MG63 (cell line): Measurements from ENCODE around the gene EIF3K. TPM values are rescaled to one million over a fixed set of nuclear protein-coding genes. Genes with fewer than 3 reads are reported as not detected.

Experiments used
- DNase-seq: peaks from one replicate; pipeline ENCODE4 v3.0.0-alpha.2; 2020
- H3K27me3 ChIP-seq: fragments of 250-450 bp; sonication (Bioruptor Pico); 2 replicates; pipeline ENCODE4 v1.5.1; 2020; ENCODE audit warnings: mild to moderate bottlenecking, moderate library complexity
- H3K36me3 ChIP-seq: fragments of 250-450 bp; sonication (Bioruptor Pico); 2 replicates; pipeline ENCODE4 v1.5.1; 2020; ENCODE audit warnings: mild to moderate bottlenecking, moderate library complexity
- H3K4me3 ChIP-seq: fragments of 250-450 bp; sonication (Bioruptor Pico); 2 replicates; pipeline ENCODE4 v1.5.1; 2020; ENCODE audit warnings: mild to moderate bottlenecking, moderate library complexity
- H3K9me3 ChIP-seq: fragments of 250-450 bp; sonication (Bioruptor Pico); 2 replicates; pipeline ENCODE4 v1.5.1; 2020; ENCODE audit warnings: mild to moderate bottlenecking, moderate library complexity
- total RNA-seq: library from RNA; depleted of rRNA; stranded (reverse); fragments of >200 nt; shearing (Covaris generic); gene quantifications from 2 replicates; pipeline ENCODE4 v1.2.3, GENCODE V29; 2014; ENCODE audit warnings: low replicate concordance

Gene EIF3K
- total RNA-seq, 1 experiment from 2014 or later = 669 TPM

DNA sequence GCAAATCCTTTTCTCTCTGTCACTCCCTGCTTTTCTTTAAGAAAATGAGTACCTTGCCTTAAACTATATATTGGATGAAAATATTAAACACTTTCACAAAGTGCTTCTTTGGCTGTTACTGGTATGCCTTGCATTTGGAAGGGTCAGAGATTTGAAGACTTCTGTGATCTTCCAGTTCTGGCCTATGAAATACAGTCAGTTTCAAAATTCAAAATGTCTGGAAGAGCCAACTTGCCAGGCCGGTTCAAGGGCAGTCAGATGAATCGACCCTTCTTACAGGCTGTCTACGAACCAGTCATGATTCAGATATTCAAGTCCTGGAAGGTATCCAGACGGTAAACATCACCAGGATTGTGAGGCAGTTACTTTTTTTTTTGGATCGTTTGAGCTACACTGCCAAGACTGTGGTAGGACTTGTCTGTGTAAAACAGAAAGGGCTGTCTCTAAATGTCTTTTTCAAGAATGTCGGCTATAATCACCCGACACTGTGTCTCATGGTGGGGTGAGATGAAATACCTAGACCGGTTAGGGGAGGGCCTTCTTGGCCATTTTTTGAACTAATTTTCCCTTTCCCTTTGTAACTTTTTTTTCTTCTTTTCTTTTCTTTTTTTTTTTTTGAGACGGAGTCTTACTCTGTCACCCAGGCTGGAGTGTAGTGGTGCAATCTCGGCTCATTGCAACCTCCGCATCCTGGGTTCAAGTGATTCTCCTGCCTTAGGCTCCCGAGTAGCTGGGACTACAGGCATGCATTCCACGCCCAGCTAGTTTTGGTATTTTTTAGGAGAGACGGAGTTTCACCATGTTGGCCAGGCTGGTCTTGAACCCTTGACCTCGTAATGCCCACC, 39.7 kb downstream of the EIF3K start:
- peak; percentile 87 for DNase-seq
- peaks cover 89% of the 10 kb centered on the region for H3K36me3 ChIP-seq
- no peaks in the 10 kb centered on the region for H3K27me3 ChIP-seq
- H3K4me3 ChIP-seq = peak overlapping the region; percentile 14
- no peaks in the 10 kb centered on the region for H3K9me3 ChIP-seq

DNA sequence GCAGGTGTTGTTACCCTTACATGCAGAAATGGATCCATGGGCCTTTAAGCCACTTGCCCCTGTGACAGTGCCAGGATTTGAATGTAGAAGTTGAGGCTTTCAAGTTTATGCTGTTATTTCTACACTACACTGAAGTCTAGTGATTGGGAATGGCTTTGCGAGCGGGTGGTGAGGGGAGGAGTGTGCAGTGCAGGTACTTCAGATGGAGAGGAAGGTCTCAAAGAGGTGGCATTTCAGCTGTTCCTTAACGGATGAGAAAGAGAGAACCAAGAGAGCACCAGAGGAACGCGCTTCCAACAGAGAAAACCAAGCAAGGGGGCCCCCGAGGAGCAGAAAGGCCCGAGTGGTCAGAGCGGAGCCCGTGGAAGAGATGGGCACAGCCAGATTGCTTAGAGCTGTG, 41.7 kb downstream of the EIF3K start:
- no peak for DNase-seq
- Histone ChIP-seq H3K4me3 (no peak overlapping the region), H3K27me3 (no peaks in the 10 kb centered on the region), H3K9me3 (no peaks in the 10 kb centered on the region), H3K36me3 (peaks cover 89% of the 10 kb centered on the region)

DNA sequence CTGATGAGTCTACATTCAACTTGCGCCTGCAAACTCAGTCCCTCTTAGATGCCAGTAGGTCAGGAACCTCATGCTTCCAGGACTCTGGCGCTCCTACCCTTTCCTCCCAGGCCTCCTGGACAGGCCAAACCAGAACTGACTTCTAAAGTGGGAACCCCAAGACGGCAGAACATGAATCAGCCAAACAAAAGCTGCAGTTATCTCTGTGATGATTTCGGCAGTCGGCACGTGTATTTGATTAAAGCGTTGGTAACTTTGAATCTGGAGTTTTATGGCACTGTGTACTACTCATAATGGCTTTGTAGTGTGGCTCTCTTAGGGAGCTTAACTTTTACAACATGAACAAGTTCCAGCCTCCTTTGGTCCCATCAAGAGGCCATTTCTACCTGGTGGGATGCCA, 42.1 kb downstream of the EIF3K start:
- DNase-seq = no peak
- H3K9me3 ChIP-seq = no peaks in the 10 kb centered on the region
- peaks cover 89% of the 10 kb centered on the region for H3K36me3 ChIP-seq
- no peak overlapping the region for H3K4me3 ChIP-seq
- no peaks in the 10 kb centered on the region for H3K27me3 ChIP-seq

DNA sequence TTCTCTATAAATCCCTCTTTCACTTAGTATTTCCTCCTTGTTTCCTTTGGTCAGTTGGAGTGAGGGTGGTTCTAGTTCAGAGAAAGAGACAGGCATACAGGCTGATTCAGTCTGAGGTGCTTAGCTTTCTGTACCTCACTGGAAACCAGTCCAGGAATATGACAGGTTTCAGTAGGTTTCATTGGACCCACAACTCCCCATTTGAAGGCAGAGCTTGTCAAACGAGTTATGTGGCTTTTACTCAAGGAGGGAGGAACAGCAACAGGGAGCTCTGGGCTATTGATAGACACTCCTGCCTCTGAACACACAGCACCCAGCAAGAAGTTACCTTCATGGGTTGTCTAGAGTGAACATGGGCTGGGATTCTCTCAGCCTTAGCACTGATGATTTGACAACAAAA, 43.0 kb downstream of the EIF3K start:
- peaks cover 86% of the 10 kb centered on the region for H3K36me3 ChIP-seq
- no peak overlapping the region for H3K4me3 ChIP-seq
- no peaks in the 10 kb centered on the region for H3K9me3 ChIP-seq
- DNase-seq = no peak
- no peaks in the 10 kb centered on the region for H3K27me3 ChIP-seq

DNA sequence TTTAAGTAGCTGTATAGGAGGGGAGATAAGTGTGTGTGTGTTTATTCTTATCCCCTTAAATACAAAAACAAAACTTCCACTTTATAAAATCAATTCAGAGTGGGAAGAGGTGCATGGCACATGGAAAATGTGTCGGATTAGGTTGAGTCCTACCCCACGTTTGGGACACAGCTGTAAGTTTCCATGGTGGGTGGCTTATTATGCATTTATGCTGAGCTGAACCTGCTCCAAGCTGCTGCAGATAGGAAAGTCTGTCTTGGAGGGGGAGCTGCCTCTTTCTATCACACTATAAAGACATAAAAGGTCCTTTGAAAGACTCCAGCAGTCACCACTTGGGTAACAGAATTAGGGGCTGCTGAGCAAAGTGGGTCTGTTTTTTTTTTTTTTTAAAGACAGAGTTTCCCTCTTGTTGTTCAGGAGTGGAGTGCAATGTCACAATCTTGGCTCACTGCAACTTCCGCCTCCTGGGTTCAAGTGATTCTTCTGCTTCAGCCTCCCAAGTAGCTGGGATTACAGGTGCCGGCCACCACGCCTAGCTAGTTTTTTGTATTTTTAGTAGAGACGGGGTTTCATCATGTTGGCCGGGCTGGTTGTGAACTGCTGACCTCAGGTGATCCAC, 43.7 kb downstream of the EIF3K start:
- Histone ChIP-seq H3K4me3 (no peak overlapping the region), H3K9me3 (no peaks in the 10 kb centered on the region), H3K27me3 (no peaks in the 10 kb centered on the region), H3K36me3 (peaks cover 80% of the 10 kb centered on the region)
- no peak for DNase-seq

DNA sequence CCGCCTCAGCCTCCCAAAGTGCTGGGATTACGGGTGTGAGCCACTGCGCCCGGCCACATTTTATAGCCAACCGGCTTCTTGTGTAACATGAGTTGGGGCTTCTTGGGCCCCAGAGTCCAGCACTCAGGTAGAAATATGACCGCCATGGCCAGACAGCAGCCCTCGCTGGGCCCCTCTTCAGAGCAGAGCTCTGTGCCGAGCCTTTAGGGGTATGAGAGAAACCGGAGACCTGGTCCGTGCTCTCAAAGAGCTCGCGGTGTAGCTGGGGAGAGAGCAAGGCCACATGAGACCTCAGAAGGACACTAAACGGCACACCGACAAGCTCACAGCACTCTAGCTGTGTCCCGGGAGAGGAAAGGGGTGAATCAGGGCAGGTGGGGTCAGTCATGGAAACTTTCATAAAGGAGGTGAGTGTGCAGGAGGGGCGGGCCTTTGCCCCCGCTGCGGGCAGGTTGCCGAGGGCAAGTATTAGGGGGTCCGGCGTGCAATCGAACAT, 44.2 kb downstream of the EIF3K start:
- Histone ChIP-seq H3K4me3 (no peak overlapping the region), H3K9me3 (no peaks in the 10 kb centered on the region), H3K27me3 (no peaks in the 10 kb centered on the region), H3K36me3 (peaks cover 78% of the 10 kb centered on the region)
- DNase-seq = no peak

DNA sequence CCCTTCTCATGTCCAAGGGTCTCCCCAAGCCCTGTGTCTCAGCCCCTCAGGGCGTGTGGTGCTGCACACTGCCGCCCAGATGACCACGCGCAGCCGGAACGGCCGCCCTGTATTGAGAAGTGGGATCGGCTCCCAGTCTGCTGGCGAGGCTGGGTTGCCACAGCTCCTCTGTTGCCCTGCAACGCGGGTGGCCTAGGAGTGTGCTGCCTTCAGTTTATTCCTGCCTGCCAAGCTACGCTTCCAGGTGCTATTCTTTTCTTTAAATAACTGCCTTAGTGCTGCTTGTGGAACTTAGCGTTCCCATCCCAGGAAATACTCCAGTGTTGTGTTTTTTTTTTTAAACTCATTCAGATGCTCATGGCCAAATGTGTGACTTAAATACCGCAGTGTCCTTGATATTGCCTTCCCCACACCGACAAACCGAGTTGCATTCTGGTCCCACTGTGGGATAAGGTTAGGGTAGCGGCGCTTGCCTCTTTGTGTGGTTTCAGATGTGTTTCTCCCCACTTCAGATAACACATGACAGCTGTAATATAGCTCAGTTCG, 45.0 kb downstream of the EIF3K start:
- no peak for DNase-seq
- Histone ChIP-seq H3K27me3 (no peaks in the 10 kb centered on the region), H3K36me3 (peaks cover 84% of the 10 kb centered on the region), H3K9me3 (no peaks in the 10 kb centered on the region), H3K4me3 (no peak overlapping the region)

DNA sequence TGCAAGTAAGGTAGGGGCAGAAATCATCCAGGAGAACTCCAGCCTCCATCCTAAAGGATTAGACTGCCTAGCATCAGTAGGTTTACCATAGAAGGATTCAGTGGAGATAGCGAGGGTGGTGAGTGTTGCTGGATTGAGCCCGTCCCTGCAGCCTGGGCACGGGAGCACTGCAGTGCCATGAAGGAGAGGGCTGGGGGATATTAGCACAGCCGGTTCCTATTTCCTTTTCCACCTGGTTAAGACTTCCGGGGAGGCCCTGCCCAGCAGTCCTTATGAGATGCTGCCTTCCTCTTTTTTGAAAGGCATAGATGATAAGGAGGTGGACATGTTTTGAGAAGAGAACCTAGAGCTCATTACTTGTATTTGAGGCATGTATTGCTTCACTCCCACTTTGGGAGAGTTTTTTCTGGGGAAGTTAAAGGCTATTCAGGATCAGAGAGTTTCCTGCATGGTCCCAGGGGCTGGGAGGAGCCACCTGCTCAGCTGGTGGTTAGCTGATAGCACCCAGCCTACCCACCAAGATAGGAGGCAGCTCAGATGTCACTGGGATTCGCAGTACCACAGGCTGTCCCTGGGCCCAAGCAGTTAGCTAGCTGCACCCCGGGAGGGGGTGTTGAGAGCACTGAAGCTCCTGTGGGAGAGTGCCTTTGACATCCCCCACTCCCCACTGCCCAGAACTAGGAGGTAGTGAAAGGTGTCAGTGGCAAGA, 45.7 kb downstream of the EIF3K start:
- Histone ChIP-seq H3K4me3 (no peak overlapping the region), H3K27me3 (no peaks in the 10 kb centered on the region), H3K9me3 (no peaks in the 10 kb centered on the region), H3K36me3 (peaks cover 85% of the 10 kb centered on the region)
- no peak for DNase-seq

DNA sequence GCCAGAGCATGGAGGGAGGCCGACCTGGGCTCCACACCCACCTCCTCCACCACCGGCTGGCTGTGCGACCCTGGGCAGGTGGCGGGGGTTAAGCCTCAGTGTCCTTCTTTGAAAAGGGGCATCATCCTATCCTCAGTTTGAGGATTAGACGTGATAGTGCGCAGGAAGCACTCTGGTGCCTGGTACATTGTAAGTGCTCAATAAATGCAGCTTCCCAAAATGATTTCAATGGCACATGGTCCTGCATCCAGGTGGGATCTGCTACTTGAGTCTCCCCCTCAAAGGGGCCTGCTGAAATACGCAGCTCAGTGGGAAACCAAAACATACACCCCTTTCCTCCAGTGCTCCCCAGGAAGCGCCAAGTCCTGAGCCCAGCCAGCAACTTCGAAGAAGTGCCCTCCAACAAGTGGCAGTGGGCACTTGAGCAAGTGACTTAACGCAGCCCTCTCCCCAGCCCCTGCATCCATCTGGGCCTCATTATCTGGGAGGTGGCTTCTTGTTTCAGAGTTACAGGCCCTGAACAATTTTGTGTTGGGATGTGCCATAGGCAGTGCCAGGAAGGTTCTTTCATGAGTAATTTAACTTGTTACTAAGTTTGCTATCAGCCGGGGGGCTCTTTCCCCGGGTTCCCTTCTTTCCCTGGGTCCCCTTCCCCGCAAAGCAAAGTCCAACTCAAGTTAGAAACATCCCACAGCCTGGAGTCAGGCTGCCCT, 46.4 kb downstream of the EIF3K start:
- no peak for DNase-seq
- Histone ChIP-seq H3K4me3 (no peak overlapping the region), H3K27me3 (no peaks in the 10 kb centered on the region), H3K9me3 (no peaks in the 10 kb centered on the region), H3K36me3 (peaks cover 86% of the 10 kb centered on the region)

DNA sequence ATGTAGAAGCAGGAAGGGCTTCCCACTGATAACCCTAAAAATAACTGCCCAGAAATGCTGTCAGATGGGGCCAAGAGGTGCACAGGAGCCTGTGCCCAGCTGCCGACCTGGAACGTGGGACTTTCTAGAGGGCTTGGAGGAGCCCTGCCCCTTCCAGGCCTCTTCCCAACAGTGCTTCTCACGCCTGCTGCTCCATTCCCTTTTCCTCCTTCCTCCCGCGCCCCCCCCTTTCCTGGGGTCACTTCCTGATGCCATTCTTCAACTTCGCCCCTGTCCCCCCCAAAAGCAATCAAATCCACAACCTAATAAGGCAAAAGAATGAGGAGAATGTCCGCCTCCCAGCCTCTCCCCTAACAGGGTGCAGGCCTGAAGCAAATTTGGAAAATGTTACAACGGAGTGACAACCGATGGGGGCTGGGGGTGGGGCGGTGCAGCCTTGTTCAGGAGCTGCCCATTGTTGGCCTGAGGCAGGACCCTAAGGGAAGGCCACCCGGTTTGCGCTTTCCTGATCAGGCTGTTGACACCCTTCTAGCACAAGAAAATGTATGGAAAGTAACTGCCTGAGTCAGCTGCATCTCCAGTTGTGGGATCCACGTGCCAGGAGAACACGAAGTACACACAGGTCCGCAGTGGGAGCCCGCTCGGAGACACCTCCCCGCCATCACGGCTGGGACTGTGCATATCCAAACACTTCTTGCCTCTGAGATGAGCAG, 47.1 kb downstream of the EIF3K start:
- Histone ChIP-seq H3K9me3 (no peaks in the 10 kb centered on the region), H3K27me3 (no peaks in the 10 kb centered on the region), H3K4me3 (no peak overlapping the region), H3K36me3 (peaks cover 83% of the 10 kb centered on the region)
- no peak for DNase-seq

DNA sequence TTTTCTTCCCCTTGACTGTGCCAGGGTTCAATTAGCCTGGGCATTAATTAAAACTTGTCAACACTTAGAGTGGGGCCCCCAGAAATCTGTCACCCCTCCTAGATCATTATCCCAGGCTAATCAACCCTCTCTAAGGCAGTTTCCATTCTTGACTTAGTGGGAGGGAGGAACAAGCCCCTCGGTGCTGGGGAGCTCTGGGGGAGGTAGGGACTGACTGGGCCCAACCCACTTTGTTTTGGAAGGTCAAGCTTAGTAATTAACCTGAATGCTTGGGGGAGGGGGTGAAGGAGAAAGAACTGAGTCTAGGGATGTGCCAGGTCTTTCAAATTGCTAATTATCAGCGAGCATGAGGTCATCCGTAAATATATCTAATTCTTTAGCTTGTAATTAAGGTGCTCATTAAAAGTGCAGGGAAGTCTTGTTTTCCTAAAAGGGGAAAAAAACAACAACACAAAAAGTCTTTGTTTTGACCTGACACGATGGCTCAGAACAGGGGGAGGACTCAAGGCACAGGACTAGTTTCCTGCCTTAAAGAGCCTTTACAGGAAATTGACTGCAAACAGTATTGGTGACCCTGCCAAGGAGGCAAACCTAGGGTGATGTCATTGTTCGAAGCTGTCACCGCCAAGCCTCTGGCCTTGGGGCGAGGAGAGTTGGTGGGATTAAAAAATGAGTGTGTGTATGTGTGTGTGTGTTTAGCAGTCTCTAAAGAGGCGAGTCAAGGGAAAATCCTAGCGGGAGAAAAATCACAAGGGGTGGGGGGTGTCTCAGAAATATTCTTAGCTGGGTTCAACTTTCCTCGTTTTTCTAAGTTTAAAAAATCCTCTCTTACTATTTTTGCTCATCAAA, 47.9 kb downstream of the EIF3K start:
- peak; percentile 91 for DNase-seq
- no peak overlapping the region for H3K4me3 ChIP-seq

DNA sequence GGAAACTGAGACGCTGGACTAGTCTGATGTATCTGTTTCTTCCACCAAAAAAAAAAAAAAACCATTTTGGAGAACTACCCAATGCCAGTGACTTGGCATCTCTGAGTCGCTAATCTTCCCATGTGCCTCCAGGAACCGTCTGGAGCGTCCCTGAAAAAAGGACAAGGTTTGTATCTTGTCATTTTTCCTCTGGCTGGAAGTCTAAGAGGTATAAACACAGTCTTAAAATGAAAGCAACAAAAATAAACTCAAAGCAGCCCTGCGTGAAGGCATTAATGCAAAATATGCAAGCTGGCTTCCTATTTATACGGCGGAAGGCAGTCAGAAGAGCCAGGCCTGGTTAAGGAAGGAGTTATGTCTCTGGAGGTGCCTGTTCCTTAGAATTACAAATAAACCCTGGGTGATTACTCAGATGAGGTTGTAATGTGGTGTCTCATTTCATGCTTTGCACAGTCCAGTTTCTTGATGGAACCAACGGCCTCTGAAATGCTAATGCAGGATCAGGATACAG, 48.7 kb downstream of the EIF3K start:
- no peak overlapping the region for H3K4me3 ChIP-seq
- peaks cover 80% of the 10 kb centered on the region for H3K36me3 ChIP-seq
- H3K9me3 ChIP-seq = no peaks in the 10 kb centered on the region
- DNase-seq = peak; percentile 54
- H3K27me3 ChIP-seq = no peaks in the 10 kb centered on the region

More for the DNA sequence above, 47.9 kb downstream of the EIF3K start:
- no peaks in the 10 kb centered on the region for H3K27me3 ChIP-seq
- no peaks in the 10 kb centered on the region for H3K9me3 ChIP-seq
- peaks cover 83% of the 10 kb centered on the region for H3K36me3 ChIP-seq

DNA sequence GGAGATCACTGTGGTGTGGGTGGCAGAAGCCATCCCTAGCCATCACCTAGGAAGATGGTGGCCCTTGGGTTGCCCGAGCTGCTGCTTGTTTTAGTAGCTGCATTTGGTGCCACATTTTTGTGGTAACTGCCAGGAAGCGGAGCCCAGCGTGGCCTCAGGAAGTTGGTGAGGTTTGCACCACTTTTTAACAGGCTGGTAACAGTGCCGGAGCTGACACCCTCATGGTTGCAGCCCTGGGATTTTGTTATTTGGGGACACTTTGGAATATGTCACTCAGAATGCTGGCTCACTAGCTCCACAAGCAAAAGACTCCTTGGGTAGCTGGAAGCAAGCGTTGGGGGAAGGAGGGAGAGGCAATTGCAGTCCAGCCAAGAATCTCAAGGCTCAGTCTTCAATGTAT, 50.6 kb downstream of the EIF3K start:
- Histone ChIP-seq H3K4me3 (no peak overlapping the region), H3K36me3 (peaks cover 74% of the 10 kb centered on the region), H3K9me3 (no peaks in the 10 kb centered on the region), H3K27me3 (no peaks in the 10 kb centered on the region)
- no peak for DNase-seq

DNA sequence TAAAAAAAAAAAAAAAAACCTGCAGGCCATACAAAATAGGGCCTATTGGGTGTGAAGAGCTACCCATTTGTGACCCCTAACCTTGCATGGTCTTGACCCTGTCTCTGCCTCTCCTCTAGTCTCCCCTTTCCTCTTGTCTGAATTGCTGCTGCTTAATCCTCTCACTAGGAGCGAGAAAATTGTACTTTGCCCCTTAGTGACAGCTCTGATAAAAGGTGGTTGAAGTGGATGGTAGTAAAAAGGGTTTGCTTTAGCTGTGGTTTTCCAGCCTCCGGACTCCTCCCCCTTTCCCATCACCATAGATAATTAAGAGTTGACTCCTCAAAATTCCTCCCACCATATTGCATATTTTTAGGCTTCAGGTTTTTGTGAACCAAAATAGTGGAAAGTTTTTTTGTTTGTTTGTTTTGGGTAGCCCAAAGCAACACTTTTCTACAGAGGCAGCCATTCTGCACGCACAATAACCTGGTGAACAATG, 52.0 kb downstream of the EIF3K start:
- no peak for DNase-seq
- Histone ChIP-seq H3K36me3 (peaks cover 74% of the 10 kb centered on the region), H3K9me3 (no peaks in the 10 kb centered on the region), H3K27me3 (no peaks in the 10 kb centered on the region), H3K4me3 (no peak overlapping the region)

DNA sequence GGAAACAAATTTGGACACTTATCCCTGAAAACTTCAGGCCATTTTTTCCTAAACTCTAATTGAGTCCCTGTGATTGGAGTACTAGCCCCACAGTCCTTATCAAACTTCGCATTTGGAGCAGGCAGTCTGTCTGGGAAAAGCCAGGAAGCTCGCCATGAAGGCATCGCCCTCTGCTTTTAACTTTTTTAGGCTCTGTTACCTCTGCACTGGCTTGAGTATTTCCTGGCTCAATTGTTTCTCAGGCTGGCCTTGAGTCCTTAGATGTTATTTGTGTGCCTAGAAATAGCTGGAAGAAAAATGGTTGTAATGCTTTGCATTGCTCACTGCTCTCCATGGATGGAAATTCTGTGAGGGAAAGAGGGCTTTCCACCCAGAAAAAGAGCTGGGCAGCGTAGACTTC, 52.7 kb downstream of the EIF3K start:
- H3K9me3 ChIP-seq = no peaks in the 10 kb centered on the region
- H3K36me3 ChIP-seq = peaks cover 74% of the 10 kb centered on the region
- no peaks in the 10 kb centered on the region for H3K27me3 ChIP-seq
- H3K4me3 ChIP-seq = no peak overlapping the region
- no peak for DNase-seq
